Measurements from ENCODE around the gene SARS2.

DNA sequence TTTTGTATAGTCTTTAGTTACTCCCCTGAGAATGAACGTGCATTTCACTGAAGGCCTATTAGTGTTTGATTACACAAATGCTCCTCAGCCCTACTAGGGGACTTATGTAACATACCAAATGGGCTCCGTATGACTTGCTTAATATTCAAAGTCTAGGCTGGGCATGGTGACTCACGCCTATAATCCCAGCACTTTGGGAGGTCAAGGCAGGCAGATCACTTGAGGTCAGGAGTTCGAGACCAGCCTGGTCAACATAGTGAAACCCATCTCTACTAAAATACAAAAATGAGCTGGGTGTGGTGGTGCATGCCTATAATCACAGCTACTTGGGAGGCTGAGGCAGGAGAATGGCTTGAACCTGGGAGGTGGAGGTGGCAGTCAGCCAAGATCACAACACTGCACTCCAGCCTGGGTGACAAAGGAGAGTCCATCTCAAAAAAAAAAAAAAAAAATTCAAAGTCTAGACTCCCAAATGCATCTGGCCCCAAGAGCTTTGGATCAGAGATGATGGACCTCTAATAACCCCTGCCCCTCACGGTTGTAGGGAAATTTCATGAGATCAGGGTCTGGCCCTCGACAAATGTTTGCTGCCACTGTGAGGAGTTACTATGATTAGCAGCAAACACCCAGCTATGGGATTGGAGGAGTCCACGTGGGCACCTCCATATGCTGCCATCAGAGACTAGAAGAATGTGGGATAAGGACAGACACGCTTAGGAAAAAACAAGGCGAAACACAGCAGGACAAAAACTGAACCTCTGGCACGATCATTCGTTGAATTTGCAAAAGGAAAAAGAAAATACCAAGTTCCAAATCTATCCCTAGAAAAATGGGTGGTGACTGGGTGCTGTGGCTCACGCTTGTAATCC lies 40.3 kb upstream of the SARS2 start:
- TF ChIP-seq CTCF (IDR thresholded peaks at IDR 0.05) (no peak), POLR2A (IDR thresholded peaks at IDR 0.05) (no peak)
